Tibial nerve (tissue), 4 donors: ENCODE measurements around the gene POTEM.
"Not testable (repeated sequence)": the region's sequence is repeated elsewhere in the genome, so short reads cannot be mapped to it uniquely, and the experiment has no call there.

Experiments
- CTCF ChIP-seq, 5 experiments: fragments of 200-600 bp in 3 of 5; fragments of 450-650 bp in 2 of 5; sonication (generic) in 3 of 5; IDR thresholded peaks; one replicate each; pipeline ENCODE4 v1.5.1; 2016 to 2019; ENCODE audit warnings: antibody characterized with exemption in 5 of 5, mild to moderate bottlenecking in 3 of 5, moderate library complexity in 2 of 5
- EP300 ChIP-seq, 2 donors: sonication (generic); formaldehyde crosslinking; IDR thresholded peaks; one replicate each; pipeline ENCODE4 v1.6.1; 2017; ENCODE audit warnings: antibody characterized with exemption in 2 of 2, mild to moderate bottlenecking in 1 of 2
- POLR2A ChIP-seq, 2 donors: fragments of 450-650 bp; IDR thresholded peaks; one replicate each; pipeline ENCODE4 v1.6.1; 2017; ENCODE audit warnings: antibody characterized with exemption in 2 of 2, mild to moderate bottlenecking in 2 of 2, moderate library complexity in 2 of 2

GRCh38 chr14:18953085-18953484, 14.1 kb upstream of the POTEM start:
- not testable (repeated sequence) for TF ChIP-seq CTCF, POLR2A, EP300 (IDR thresholded peaks at IDR 0.05)
